Neutrophil (primary cell): Measurements from ENCODE around the gene PLCZ1.

Experiments used
- H3K27ac ChIP-seq: fragments of 200-600 bp; sonication (generic); 2 replicates; pipeline ENCODE4 v1.5.1; 2016; ENCODE audit warnings: mild to moderate bottlenecking, moderate library complexity
- H3K27me3 ChIP-seq: fragments of 200-600 bp; sonication (generic); 2 replicates; pipeline ENCODE4 v1.6.0; 2016; ENCODE audit warnings: mild to moderate bottlenecking
- H3K36me3 ChIP-seq: fragments of 200-600 bp; sonication (generic); 2 replicates; pipeline ENCODE4 v1.5.1; 2017
- H3K4me1 ChIP-seq, 2 experiments: fragments of 200-600 bp in 1 of 2; sonication (generic) in 1 of 2; 1 replicate in 1 of 2; 2 replicates in 1 of 2; pipeline versions ENCODE4 v1.5.1 to v1.6.1; 2013 to 2016; ENCODE audit warnings: low read depth in 1 of 2, low read length in 1 of 2, mild to moderate bottlenecking in 1 of 2, moderate library complexity in 1 of 2; ENCODE audit not compliant: control insufficient read depth in 1 of 2, insufficient read depth in 1 of 2
- H3K4me3 ChIP-seq, 2 experiments: fragments of 200-600 bp in 1 of 2; sonication (generic) in 1 of 2; 1 replicate in 1 of 2; 2 replicates in 1 of 2; pipeline ENCODE4 v1.5.1; 2013 to 2016; ENCODE audit warnings: low read depth in 1 of 2, low read length in 1 of 2, mild to moderate bottlenecking in 1 of 2, moderate library complexity in 1 of 2
- H3K9me3 ChIP-seq: fragments of 200-600 bp; sonication (generic); 2 replicates; pipeline ENCODE4 v1.5.1; 2016
- TF ChIP-seq, protein P1 (sequence below): fragments of 200-600 bp; sonication (generic); IDR thresholded peaks from 2 replicates; pipeline ENCODE4 v1.5.1; 2016; ENCODE audit warnings: antibody characterized with exemption

The PLCZ1 gene

DNA sequence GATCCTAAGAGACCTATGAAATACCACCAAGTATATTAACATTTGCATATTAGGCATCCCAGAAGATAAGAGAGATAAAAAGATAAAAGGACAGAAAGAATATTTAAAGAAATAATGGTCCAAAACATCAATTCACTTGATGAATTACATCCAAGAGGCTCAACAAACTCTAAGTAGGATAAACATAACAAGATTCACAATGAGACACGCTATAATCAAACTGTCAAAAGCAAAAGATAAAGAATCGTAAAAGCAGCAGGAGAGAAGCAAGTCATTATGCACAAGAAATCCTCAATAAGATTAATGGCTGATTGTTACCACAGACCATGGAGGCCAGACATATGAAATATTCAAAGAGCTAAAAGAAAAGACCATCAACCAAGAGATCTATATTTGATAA is 79.6 kb downstream of the PLCZ1 start:
- H3K27ac ChIP-seq, result no peak overlapping the region
- H3K4me1 ChIP-seq, result no peaks in the 10 kb centered on the region
- no peak overlapping the region for H3K4me3 ChIP-seq
- TF ChIP-seq, protein P1, sequence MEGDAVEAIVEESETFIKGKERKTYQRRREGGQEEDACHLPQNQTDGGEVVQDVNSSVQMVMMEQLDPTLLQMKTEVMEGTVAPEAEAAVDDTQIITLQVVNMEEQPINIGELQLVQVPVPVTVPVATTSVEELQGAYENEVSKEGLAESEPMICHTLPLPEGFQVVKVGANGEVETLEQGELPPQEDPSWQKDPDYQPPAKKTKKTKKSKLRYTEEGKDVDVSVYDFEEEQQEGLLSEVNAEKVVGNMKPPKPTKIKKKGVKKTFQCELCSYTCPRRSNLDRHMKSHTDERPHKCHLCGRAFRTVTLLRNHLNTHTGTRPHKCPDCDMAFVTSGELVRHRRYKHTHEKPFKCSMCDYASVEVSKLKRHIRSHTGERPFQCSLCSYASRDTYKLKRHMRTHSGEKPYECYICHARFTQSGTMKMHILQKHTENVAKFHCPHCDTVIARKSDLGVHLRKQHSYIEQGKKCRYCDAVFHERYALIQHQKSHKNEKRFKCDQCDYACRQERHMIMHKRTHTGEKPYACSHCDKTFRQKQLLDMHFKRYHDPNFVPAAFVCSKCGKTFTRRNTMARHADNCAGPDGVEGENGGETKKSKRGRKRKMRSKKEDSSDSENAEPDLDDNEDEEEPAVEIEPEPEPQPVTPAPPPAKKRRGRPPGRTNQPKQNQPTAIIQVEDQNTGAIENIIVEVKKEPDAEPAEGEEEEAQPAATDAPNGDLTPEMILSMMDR, result no peak
- no peaks in the 10 kb centered on the region for H3K9me3 ChIP-seq
- H3K36me3 ChIP-seq, result no peaks in the 10 kb centered on the region
- H3K27me3 ChIP-seq, result no peaks in the 10 kb centered on the region

DNA sequence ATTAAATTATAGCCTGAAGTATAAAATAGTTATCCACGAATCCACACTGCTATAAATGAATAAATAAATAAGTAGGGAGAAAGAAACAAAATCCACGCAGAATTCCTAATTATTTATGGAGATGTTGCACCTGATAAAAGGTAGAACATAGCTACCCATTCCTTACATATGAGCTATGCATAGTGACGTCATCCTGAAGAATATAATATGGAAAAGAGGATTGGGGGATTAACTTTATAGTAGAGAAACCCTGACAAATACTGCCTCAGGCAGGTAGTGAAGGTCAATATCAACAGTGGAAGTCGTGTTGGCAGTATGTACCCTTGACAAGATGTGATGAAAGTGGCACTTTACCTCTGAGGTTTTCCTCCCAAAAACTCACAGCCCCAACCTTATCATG is 82.5 kb downstream of the PLCZ1 start:
- H3K9me3 ChIP-seq, result no peaks in the 10 kb centered on the region
- no peaks in the 10 kb centered on the region for H3K4me1 ChIP-seq
- TF ChIP-seq, protein P1, result no peak
- no peaks in the 10 kb centered on the region for H3K27me3 ChIP-seq
- no peak overlapping the region for H3K27ac ChIP-seq
- H3K36me3 ChIP-seq, result no peaks in the 10 kb centered on the region
- H3K4me3 ChIP-seq, result no peak overlapping the region

DNA sequence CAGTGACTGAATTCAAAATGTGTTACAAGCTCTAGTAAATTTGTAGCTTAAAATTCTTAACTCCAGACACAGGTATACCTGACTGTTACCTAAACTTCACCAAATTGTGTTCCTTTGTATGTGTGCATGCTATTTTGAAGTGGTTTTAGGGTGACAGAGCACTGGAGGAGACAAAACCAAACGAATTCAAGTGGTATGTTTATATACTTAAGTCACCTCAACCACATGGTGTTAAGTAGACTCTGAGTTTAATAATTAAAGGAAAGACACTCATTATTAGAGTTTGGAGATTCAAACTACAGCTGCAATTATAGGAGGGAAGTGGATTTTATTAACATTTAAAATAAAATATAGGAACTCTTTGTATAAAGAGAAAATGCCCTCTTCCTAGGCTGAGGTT is 84.3 kb downstream of the PLCZ1 start:
- TF ChIP-seq, protein P1, result no peak
- Histone ChIP-seq H3K36me3 (no peaks in the 10 kb centered on the region), H3K27me3 (no peaks in the 10 kb centered on the region), H3K4me1 (no peaks in the 10 kb centered on the region), H3K4me3 (no peak overlapping the region), H3K27ac (no peak overlapping the region), H3K9me3 (no peaks in the 10 kb centered on the region)

DNA sequence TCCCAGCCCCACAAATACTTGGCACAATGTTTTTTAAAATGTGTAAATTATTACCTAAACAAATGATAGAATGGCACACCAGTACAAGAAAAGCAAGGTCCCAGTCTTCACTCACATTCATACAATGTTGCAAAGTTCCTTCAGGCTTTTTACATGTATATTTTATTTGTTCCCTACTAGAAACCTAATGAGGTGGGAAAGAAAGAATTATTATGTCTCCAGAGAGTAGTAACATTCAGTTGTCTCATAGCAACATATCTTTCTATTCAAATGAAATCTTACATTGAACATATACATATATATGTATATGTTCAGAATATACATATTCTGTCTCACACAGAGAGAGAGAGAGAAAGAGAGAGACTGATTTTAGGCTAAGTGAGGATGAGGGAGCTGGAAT is 85.2 kb downstream of the PLCZ1 start:
- Histone ChIP-seq H3K4me1 (no peaks in the 10 kb centered on the region), H3K36me3 (no peaks in the 10 kb centered on the region), H3K27ac (no peak overlapping the region)

DNA sequence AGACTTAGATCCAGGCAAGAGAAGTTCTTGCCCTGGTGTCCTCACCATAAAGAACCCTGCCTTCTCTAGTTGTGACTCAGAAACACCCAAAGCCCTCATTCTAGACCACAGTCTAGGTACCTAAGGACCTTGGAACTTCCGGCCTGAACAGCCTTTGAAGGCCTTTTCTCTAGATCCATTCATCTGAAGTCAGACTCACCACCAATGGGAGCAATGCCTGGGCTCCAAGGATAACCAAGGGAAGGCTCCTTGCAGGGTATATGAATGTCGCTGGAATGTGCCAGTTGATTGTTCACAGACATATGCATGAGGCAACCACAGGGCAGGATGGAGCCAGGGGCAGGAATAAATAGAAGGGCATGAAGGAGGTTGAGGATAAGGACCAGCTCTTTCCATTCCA is 86.3 kb downstream of the PLCZ1 start:
- H3K36me3 ChIP-seq, result no peaks in the 10 kb centered on the region
- H3K27me3 ChIP-seq, result no peaks in the 10 kb centered on the region
- H3K27ac ChIP-seq, result no peak overlapping the region
- TF ChIP-seq, protein P1, result no peak
- no peak overlapping the region for H3K4me3 ChIP-seq
- H3K4me1 ChIP-seq, result no peaks in the 10 kb centered on the region
- no peaks in the 10 kb centered on the region for H3K9me3 ChIP-seq

More for the DNA sequence above, 85.2 kb downstream of the PLCZ1 start:
- TF ChIP-seq, protein P1, result no peak
- Histone ChIP-seq H3K4me3 (no peak overlapping the region), H3K27me3 (no peaks in the 10 kb centered on the region), H3K9me3 (no peaks in the 10 kb centered on the region)
